GM18868 (cell line): ENCODE data around the gene NDUFB1.

Experiments
- ATAC-seq: cut with Tn5 transposase; IDR thresholded peaks from one replicate; pipeline ENCODE4 v1.9.1; 2021; ENCODE audit warnings: mild to moderate bottlenecking, moderate library complexity; ENCODE audit not compliant: unreplicated experiment

Gene NDUFB1

DNA sequence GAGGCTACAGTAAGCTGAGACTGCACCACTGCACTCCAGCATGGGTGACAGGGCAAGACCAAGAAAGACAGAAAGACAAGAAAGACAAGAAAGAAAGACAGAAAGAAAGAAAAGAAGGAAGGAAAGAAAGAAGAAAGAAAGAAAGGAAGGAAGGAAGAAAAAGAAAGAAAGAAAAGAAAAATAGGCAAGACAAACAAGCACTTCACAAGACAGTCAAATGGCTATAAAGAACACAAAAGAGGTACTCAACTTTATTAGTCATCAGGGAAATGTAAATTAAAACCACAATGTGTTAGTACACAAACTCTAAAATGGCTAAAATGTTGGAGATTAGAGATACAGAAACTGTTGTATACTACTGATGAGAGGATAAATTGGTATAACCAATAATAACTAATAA is 21.7 kb downstream of the NDUFB1 start:
- ATAC-seq: no peak

DNA sequence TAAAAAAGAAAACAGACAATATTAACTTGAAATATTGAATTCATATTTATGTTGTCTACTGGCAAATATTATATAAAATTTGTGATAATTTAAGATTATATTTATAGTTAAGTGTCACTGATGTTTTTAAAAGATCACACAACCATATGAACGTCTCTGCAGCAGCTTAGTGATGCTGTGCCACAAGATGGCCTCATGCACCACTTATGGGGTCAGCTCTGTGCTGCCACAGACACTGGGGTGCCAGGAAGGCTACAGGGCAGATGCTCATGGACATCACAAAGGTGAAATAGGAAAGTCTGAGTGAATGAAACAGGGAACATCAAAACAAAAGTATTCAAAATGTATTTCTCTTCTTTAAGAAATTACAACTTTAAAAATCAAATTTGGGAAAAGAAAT is 28.2 kb downstream of the NDUFB1 start:
- no peak for ATAC-seq

DNA sequence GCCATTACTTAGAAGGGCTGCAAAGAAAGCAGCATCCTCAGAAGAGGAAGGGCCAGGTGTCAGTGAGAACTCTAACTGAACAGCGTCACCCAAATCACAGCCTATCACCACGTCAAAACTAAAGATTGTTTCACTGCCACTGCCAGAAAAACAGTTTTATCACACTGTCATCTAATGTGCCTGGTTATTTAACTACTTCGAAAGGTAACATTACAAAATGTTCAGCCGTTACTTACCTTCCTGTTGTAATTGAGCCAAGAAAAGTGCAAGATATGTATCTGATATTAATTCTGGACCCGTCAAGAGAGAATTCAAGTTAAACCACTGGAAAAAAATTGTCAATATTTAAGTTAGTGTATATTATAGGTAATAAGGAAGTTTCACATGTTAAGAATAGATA is 33.0 kb downstream of the NDUFB1 start:
- ATAC-seq: no peak

DNA sequence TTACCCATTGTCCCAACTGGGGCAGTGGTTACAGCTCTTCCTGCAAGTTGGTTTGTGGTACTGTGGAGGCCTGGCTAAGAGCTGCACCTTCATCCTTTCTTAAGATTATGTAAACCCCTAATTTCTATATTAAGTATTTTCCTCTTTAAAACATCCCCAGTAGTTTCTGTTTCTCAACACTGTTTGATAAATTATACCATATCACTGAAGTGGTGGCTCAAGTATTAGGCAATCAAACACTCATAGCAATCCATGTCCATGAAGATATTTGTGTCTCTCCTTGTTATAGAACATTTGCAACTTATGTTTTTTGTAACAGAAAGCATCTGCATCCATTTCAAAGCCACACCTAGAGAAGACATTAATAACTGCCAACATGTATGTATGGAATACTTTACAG is 47.0 kb downstream of the NDUFB1 start:
- no peak for ATAC-seq
